H1 (cell line): Measurements from ENCODE around the gene SLC38A2. TPM values are rescaled to one million over a fixed set of nuclear protein-coding genes. Genes with fewer than 3 reads are reported as not detected.

Source experiments
- CTCF ChIA-PET: fragments of 300-600 bp; sonication (Branson Sonifier 250); formaldehyde crosslinking; loops from one replicate; lab custom pipeline; 2021; ENCODE audit not compliant: partially characterized antibody; lab: Charles Lee
- POLR2A ChIA-PET: fragments of 300-600 bp; sonication (Branson Sonifier 250); formaldehyde crosslinking; loops from one replicate; lab custom pipeline; 2021; ENCODE audit warnings: inconsistent platforms; ENCODE audit not compliant: partially characterized antibody; lab: Charles Lee
- DNase-seq, 2 experiments: peaks; one replicate each; pipeline versions ENCODE4 v3.0.0 to v3.0.0-alpha.2; 2010 to 2022; ENCODE audit warnings: low spot score in 2 of 2, low read depth in 1 of 2, mixed read lengths in 1 of 2
- FAIRE-seq: peaks from 2 replicates; lab custom pipeline; 2011; peaks lifted over from hg19 to GRCh38; lab: Jason Lieb, UNC
- H2AFZ ChIP-seq: 2 replicates; pipeline ENCODE4 v1.8.1; 2012; ENCODE audit warnings: low read length, inconsistent platforms
- H2AK5ac ChIP-seq: 2 replicates; pipeline ENCODE4 v1.6.1; 2013; ENCODE audit warnings: low read depth, low read length
- H2BK120ac ChIP-seq: replicated peaks from 2 replicates; pipeline ENCODE3; 2013; ENCODE audit warnings: low read depth, low read length, inconsistent platforms
- H2BK12ac ChIP-seq: 2 replicates; pipeline ENCODE4 v1.6.1; 2013; ENCODE audit warnings: low read depth, low read length
- H2BK15ac ChIP-seq: 2 replicates; pipeline ENCODE4 v1.6.1; 2013; ENCODE audit warnings: low read length
- H2BK20ac ChIP-seq: 2 replicates; pipeline ENCODE4 v1.6.1; 2013; ENCODE audit warnings: low read length
- H2BK5ac ChIP-seq: 2 replicates; pipeline ENCODE4 v1.6.1; 2013; ENCODE audit warnings: low read depth, low read length
- H3K14ac ChIP-seq: 2 replicates; pipeline ENCODE4 v1.6.1; 2013; ENCODE audit warnings: inconsistent platforms; ENCODE audit not compliant: insufficient read length
- H3K18ac ChIP-seq: 2 replicates; pipeline ENCODE4 v1.6.1; 2013; ENCODE audit warnings: low read length; ENCODE audit errors: extremely low read depth
- H3K23ac ChIP-seq: 2 replicates; pipeline ENCODE4 v1.6.1; 2013; ENCODE audit warnings: inconsistent platforms; ENCODE audit not compliant: insufficient read length
- H3K23me2 ChIP-seq: 2 replicates; pipeline ENCODE4 v1.6.1; 2013; ENCODE audit warnings: low read depth, low read length
- H3K27ac ChIP-seq: 2 replicates; pipeline ENCODE4 v1.6.1; 2011; ENCODE audit warnings: low read depth, low read length, inconsistent platforms
- H3K27me3 ChIP-seq, 4 experiments: replicated peaks in 1 of 4; 1 replicate in 1 of 4; 2 replicates in 3 of 4; pipeline versions ENCODE4 v1.6.1 to v1.8.1; 2011 to 2013; ENCODE audit warnings: low read length in 3 of 4, mild to moderate bottlenecking in 3 of 4, inconsistent platforms in 2 of 4, mixed read lengths in 2 of 4, moderate library complexity in 1 of 4; ENCODE audit not compliant: control insufficient read depth in 3 of 4, insufficient read depth in 3 of 4; ENCODE audit errors: extremely low read depth in 1 of 4
- H3K36me3 ChIP-seq, 4 experiments: 2 replicates each; pipeline versions ENCODE4 v1.6.1 to v1.8.1; 2011 to 2013; ENCODE audit warnings: mild to moderate bottlenecking in 4 of 4, low read length in 3 of 4, moderate library complexity in 2 of 4, control low read depth in 1 of 4, inconsistent platforms in 1 of 4; ENCODE audit not compliant: insufficient read depth in 4 of 4, control insufficient read depth in 2 of 4
- H3K4ac ChIP-seq: replicated peaks from 2 replicates; pipeline ENCODE3; 2013; ENCODE audit warnings: low read length, low read depth, mixed read lengths, inconsistent platforms; ENCODE audit not compliant: insufficient read length
- H3K4me1 ChIP-seq, 4 experiments: replicated peaks in 1 of 4; 1 replicate in 1 of 4; 2 replicates in 3 of 4; pipeline versions ENCODE4 v1.6.1 to v1.8.1; 2011 to 2013; ENCODE audit warnings: low read length in 3 of 4, inconsistent platforms in 2 of 4, mixed read lengths in 1 of 4; ENCODE audit not compliant: insufficient read depth in 4 of 4, control insufficient read depth in 3 of 4
- H3K4me2 ChIP-seq, 2 experiments: 2 replicates each; pipeline versions ENCODE4 v1.6.1 to v1.8.1; 2011 to 2013; ENCODE audit warnings: low read depth in 2 of 2, low read length in 2 of 2, control low read depth in 1 of 2, inconsistent platforms in 1 of 2, mild to moderate bottlenecking in 1 of 2; ENCODE audit not compliant: insufficient read depth in 1 of 2
- H3K4me3 ChIP-seq, 4 experiments: fragments of 200-600, 300-600 bp in 1 of 4; sonication (generic), shearing (Covaris generic), sonication (Bioruptor Twin) in 1 of 4; 2 replicates each; pipeline versions ENCODE4 v1.5.1 to v1.8.1; 2011 to 2016; ENCODE audit warnings: low read length in 4 of 4, low read depth in 3 of 4, control low read depth in 2 of 4, inconsistent platforms in 2 of 4, mild to moderate bottlenecking in 2 of 4, mixed read lengths in 1 of 4, moderate library complexity in 1 of 4; ENCODE audit not compliant: insufficient read depth in 2 of 4; ENCODE audit errors: extremely low read depth in 1 of 4
- H3K56ac ChIP-seq: replicated peaks from 2 replicates; pipeline ENCODE3; 2013; ENCODE audit warnings: low read depth, mild to moderate bottlenecking, mixed read lengths, low read length, inconsistent platforms; ENCODE audit not compliant: insufficient read length
- H3K79me1 ChIP-seq: 2 replicates; pipeline ENCODE4 v1.6.1; 2013; ENCODE audit warnings: low read depth, low read length, control low read depth
- H3K79me2 ChIP-seq, 2 experiments: 2 replicates each; pipeline versions ENCODE4 v1.6.1 to v1.8.1; 2012 to 2013; ENCODE audit warnings: low read length in 2 of 2, mild to moderate bottlenecking in 2 of 2, inconsistent platforms in 1 of 2; ENCODE audit not compliant: insufficient read depth in 2 of 2, control insufficient read depth in 1 of 2
- H3K9ac ChIP-seq, 4 experiments: replicated peaks in 1 of 4; 1 replicate in 1 of 4; 2 replicates in 3 of 4; pipeline versions ENCODE4 v1.6.1 to v1.8.1; 2011 to 2013; ENCODE audit warnings: low read depth in 3 of 4, low read length in 3 of 4, control low read depth in 2 of 4, mild to moderate bottlenecking in 2 of 4, moderate library complexity in 2 of 4, inconsistent platforms in 1 of 4; ENCODE audit errors: extremely low read depth in 1 of 4
- H3K9me3 ChIP-seq, 2 experiments: 2 replicates each; pipeline versions ENCODE4 v1.6.1 to v1.8.1; 2012 to 2013; ENCODE audit warnings: mild to moderate bottlenecking in 2 of 2, moderate library complexity in 2 of 2, control low read depth in 1 of 2, inconsistent platforms in 1 of 2, low read depth in 1 of 2, low read length in 1 of 2, mixed read lengths in 1 of 2; ENCODE audit not compliant: insufficient read depth in 2 of 2
- H4K20me1 ChIP-seq, 2 experiments: replicated peaks in 1 of 2; 2 replicates each; pipeline versions ENCODE3 to v1.8.1; 2011 to 2013; ENCODE audit warnings: inconsistent platforms in 2 of 2, low read length in 2 of 2, mild to moderate bottlenecking in 1 of 2; ENCODE audit not compliant: insufficient read depth in 2 of 2, control insufficient read depth in 1 of 2
- H4K5ac ChIP-seq: 2 replicates; pipeline ENCODE4 v1.6.1; 2013; ENCODE audit warnings: low read length, low read depth, mixed read lengths, inconsistent platforms; ENCODE audit not compliant: insufficient read length
- H4K8ac ChIP-seq: 2 replicates; pipeline ENCODE4 v1.8.0; 2013; ENCODE audit warnings: mild to moderate bottlenecking, moderate library complexity, low read length, inconsistent platforms; ENCODE audit not compliant: insufficient read depth; ENCODE audit errors: extremely low read depth
- H4K91ac ChIP-seq: replicated peaks from 2 replicates; pipeline ENCODE3; 2013; ENCODE audit warnings: low read length, mixed read lengths, inconsistent platforms; ENCODE audit not compliant: insufficient read length
- BCL11A ChIP-seq, 2 experiments: IDR thresholded peaks; one replicate each; pipeline ENCODE4 v1.6.1; 2011; ENCODE audit warnings: low read depth in 2 of 2, low read length in 2 of 2, mild to moderate bottlenecking in 2 of 2
- CREB1 ChIP-seq: IDR thresholded peaks from 2 replicates; pipeline ENCODE4 v1.6.1; 2012; ENCODE audit warnings: inconsistent platforms
- GTF2F1 ChIP-seq: IDR thresholded peaks from 2 replicates; pipeline ENCODE4 v1.6.1; 2012; ENCODE audit warnings: low read depth, low read length, improper control_type of control experiment, borderline replicate concordance
- JUN ChIP-seq: IDR thresholded peaks from 2 replicates; pipeline ENCODE4 v1.6.1; 2011; ENCODE audit warnings: low read depth, mild to moderate bottlenecking, improper control_type of control experiment, low read length
- NANOG ChIP-seq: IDR thresholded peaks from 2 replicates; pipeline ENCODE4 v1.6.1; 2011; ENCODE audit warnings: low read length, low read depth, mild to moderate bottlenecking, inconsistent platforms; ENCODE audit not compliant: insufficient read depth, poor library complexity, severe bottlenecking
- POU5F1 ChIP-seq: IDR thresholded peaks from 2 replicates; pipeline ENCODE4 v1.6.1; 2011; ENCODE audit warnings: low read depth, mild to moderate bottlenecking, low read length, moderate library complexity
- SIN3A ChIP-seq, 2 experiments: IDR thresholded peaks in 1 of 2; conservative IDR thresholded peaks in 1 of 2; 2 replicates each; pipeline ENCODE4 v1.6.1; 2011 to 2012; ENCODE audit warnings: low read length in 2 of 2, improper control_type of control experiment in 1 of 2, low read depth in 1 of 2, mild to moderate bottlenecking in 1 of 2
- SP4 ChIP-seq: IDR thresholded peaks from 2 replicates; pipeline ENCODE4 v1.6.1; 2012; ENCODE audit warnings: low read length, inconsistent platforms
- TAF1 ChIP-seq: IDR thresholded peaks from 2 replicates; pipeline ENCODE4 v1.6.1; 2011; ENCODE audit warnings: mild to moderate bottlenecking, low read depth, low read length
- TAF7 ChIP-seq: optimal IDR thresholded peaks from 2 replicates; pipeline ENCODE3; 2011; ENCODE audit warnings: low read depth, mild to moderate bottlenecking, inconsistent platforms, low read length, moderate library complexity, borderline replicate concordance
- USF2 ChIP-seq: IDR thresholded peaks from 2 replicates; pipeline ENCODE4 v1.6.1; 2011; ENCODE audit warnings: low read length, improper control_type of control experiment
- YY1 ChIP-seq: IDR thresholded peaks from 2 replicates; pipeline ENCODE4 v1.6.1; 2011; ENCODE audit warnings: low read depth, mild to moderate bottlenecking, low read length
- ZNF274 ChIP-seq: IDR thresholded peaks from 2 replicates; pipeline ENCODE4 v1.7.0; 2012; ENCODE audit warnings: low read length, borderline replicate concordance; ENCODE audit errors: extremely low read depth
- WGBS, 2 experiments: shearing (Covaris generic) in 1 of 2; methylation state at CpG; one replicate each; pipeline versions ENCODE4 v1.1.6 to v1.1.7; 2013 to 2015; ENCODE audit warnings: low lambda C conversion rate in 2 of 2, mixed read lengths in 2 of 2, inconsistent platforms in 1 of 2, low coverage in 1 of 2, missing lambda C conversion rate in 1 of 2; ENCODE audit not compliant: insufficient replicate concordance in 2 of 2, insufficient coverage in 1 of 2, insufficient read length in 1 of 2; ENCODE audit errors: extremely low coverage in 1 of 2, missing lambda C conversion rate in 1 of 2; 5-methylcytosine and 5-hydroxymethylcytosine counted together
- polyA plus RNA-seq, 7 experiments: library from polyadenylated mRNA; depleted of rRNA in 3 of 7; stranded (reverse) in 5 of 7; unstranded in 2 of 7; fragments of >200 nt in 5 of 7; fragments of 200-250 nt in 2 of 7; gene quantifications; 1 replicate in 5 of 7; 2 replicates in 1 of 7; 4 replicates in 1 of 7; pipeline versions ENCODE4 v1.2.1 to v1.2.3, GENCODE V29; 2011 to 2013; ENCODE audit warnings: missing spikeins in 2 of 7, mixed read lengths in 2 of 7
- total RNA-seq: library from RNA; stranded (reverse); fragmentation: NEBNext Ultra II Directional; extraction: Animal tissue kit (Norgen Biotek cat#: 25700); gene quantifications from 2 replicates; pipeline ENCODE4 v1.2.1, GENCODE V29; 2021

Gene SLC38A2
- total and polyA plus RNA-seq, 2 of the 8 experiments (the other 6 are each of a cell fraction or from before 2014, with no cell fraction given) = 163 to 684 TPM

GRCh38 chr12:46407361-46407760, 34.8 kb upstream of the SLC38A2 start:
- Histone ChIP-seq H3K56ac (no peak overlapping the region), H3K4me2 (no peak overlapping the region), H4K8ac (no peak overlapping the region), H3K4me3 (no peak overlapping the region), H2BK12ac (no peak overlapping the region), H3K18ac (no peak overlapping the region), H3K4me1 (peaks cover 0 to 2% (median 1%) of the 10 kb centered on the region in 4 experiments; a peak in 3 of 7 replicates), H2AFZ (no peak overlapping the region), H2BK15ac (no peak overlapping the region), H3K9ac (no peak overlapping the region), H2AK5ac (no peak overlapping the region), H3K36me3 (no peaks in the 10 kb centered on the region; a peak in 1 of 8 replicates), H2BK20ac (no peak overlapping the region), H4K20me1 (no peaks in the 10 kb centered on the region), H3K27ac (no peak overlapping the region), H4K5ac (no peak overlapping the region), H2BK120ac (no peak overlapping the region), H3K23me2 (no peaks in the 10 kb centered on the region; the same call in 1 of the 2 replicates), H3K9me3 (no peaks in the 10 kb centered on the region), H3K14ac (no peak overlapping the region), H3K4ac (no peak overlapping the region), H4K91ac (no peak overlapping the region), H2BK5ac (no peak overlapping the region), H3K27me3 (no peaks in the 10 kb centered on the region), H3K79me2 (no peaks in the 10 kb centered on the region), H3K23ac (no peak overlapping the region), H3K79me1 (no peaks in the 10 kb centered on the region)
- WGBS, 2 experiments = 86% methylated on average over 2 of the region's 2 CpGs; no CpG with 5 or more reads in 1 of the 2 experiments
- CTCF ChIA-PET = interaction anchor here (0.6 to 0.7 kb wide), 3 partner anchors 12 to 77 kb away, joined by 3 to 5 read pairs (median 3); no protein-coding TSS in a partner anchor
- DNase-seq = no peak
- no peak for FAIRE-seq
- POLR2A ChIA-PET = interaction anchor here (0.6 to 0.8 kb wide), 2 partner anchors 15 to 486 kb away, joined by 5 read pairs; no protein-coding TSS in a partner anchor
- TF ChIP-seq USF2 = no peak
- TF ChIP-seq POU5F1 = no peak
- TF ChIP-seq CREB1 = no peak
- TF ChIP-seq TAF1 = no peak
- TF ChIP-seq SP4 = no peak
- no peak for TF ChIP-seq JUN
- TF ChIP-seq YY1 = no peak
- no peak for TF ChIP-seq NANOG
- no peak for TF ChIP-seq ZNF274
- TF ChIP-seq GTF2F1 = no peak
- TF ChIP-seq BCL11A (IDR thresholded peaks at IDR 0.05; ENCODE audit: low read depth in 2 of 2, low read length in 2 of 2) = no peak
- TF ChIP-seq TAF7 = no peak
- TF ChIP-seq SIN3A (conservative IDR thresholded peaks at IDR 0.05 in 1 of 2, IDR thresholded peaks at IDR 0.05 in 1 of 2; ENCODE audit: low read depth in 1 of 2, low read length in 2 of 2) = no peak
